ENCODE measurements around the gene TM7SF3.

Gene TM7SF3, protein sequence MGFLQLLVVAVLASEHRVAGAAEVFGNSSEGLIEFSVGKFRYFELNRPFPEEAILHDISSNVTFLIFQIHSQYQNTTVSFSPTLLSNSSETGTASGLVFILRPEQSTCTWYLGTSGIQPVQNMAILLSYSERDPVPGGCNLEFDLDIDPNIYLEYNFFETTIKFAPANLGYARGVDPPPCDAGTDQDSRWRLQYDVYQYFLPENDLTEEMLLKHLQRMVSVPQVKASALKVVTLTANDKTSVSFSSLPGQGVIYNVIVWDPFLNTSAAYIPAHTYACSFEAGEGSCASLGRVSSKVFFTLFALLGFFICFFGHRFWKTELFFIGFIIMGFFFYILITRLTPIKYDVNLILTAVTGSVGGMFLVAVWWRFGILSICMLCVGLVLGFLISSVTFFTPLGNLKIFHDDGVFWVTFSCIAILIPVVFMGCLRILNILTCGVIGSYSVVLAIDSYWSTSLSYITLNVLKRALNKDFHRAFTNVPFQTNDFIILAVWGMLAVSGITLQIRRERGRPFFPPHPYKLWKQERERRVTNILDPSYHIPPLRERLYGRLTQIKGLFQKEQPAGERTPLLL

DNA sequence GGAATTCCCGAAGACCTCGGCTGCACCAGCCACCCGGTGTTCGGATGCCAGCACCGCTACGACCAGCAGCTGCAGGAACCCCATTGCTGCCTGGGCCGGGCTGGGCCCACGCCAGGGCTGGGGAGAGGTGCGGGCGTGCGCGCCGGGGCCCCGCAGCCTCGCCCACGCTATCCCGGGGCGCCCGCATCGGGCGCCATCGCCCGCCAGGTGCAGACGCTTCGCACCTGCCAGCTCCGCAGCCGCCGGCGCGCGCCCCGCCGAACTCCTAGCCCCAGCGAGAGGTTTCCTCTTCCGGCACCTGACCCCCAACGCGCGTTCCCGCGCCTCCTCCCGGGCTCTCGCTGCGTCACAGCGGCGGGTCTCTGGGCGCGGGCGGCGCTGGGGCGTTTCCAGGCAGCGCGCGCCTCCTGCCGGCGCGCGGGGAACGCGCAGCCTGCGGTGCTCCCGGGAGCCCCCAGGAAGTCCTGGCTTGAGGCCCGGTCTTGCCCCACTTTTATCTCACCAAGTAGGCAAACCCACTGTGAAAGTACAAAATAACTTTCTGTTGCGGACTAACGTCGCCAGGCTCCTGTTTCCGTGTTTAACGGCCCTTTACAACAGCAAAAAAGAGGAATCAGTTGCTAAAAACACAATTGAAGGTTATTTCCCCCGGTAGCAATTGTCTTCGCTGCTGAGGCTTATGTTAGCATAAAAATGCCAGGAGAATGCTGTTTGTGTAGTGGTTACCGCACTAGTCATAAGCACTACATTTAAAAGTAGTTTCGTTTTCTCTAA, at the start of gene TM7SF3:
TSS of gene TM7SF3 (minus strand) at position 300 of the 774 bp plus-strand sequence. CDS start at position 84, 216 bp downstream.
- DNase-seq (ENCODE audit: low read depth): peak; percentile 39
- TF ChIP-seq, protein P1, sequence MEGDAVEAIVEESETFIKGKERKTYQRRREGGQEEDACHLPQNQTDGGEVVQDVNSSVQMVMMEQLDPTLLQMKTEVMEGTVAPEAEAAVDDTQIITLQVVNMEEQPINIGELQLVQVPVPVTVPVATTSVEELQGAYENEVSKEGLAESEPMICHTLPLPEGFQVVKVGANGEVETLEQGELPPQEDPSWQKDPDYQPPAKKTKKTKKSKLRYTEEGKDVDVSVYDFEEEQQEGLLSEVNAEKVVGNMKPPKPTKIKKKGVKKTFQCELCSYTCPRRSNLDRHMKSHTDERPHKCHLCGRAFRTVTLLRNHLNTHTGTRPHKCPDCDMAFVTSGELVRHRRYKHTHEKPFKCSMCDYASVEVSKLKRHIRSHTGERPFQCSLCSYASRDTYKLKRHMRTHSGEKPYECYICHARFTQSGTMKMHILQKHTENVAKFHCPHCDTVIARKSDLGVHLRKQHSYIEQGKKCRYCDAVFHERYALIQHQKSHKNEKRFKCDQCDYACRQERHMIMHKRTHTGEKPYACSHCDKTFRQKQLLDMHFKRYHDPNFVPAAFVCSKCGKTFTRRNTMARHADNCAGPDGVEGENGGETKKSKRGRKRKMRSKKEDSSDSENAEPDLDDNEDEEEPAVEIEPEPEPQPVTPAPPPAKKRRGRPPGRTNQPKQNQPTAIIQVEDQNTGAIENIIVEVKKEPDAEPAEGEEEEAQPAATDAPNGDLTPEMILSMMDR (IDR thresholded peaks at IDR 0.05; ENCODE audit: control insufficient read depth, insufficient read depth, low read depth, low read length, missing control alignments): peak; percentile 65

DNA sequence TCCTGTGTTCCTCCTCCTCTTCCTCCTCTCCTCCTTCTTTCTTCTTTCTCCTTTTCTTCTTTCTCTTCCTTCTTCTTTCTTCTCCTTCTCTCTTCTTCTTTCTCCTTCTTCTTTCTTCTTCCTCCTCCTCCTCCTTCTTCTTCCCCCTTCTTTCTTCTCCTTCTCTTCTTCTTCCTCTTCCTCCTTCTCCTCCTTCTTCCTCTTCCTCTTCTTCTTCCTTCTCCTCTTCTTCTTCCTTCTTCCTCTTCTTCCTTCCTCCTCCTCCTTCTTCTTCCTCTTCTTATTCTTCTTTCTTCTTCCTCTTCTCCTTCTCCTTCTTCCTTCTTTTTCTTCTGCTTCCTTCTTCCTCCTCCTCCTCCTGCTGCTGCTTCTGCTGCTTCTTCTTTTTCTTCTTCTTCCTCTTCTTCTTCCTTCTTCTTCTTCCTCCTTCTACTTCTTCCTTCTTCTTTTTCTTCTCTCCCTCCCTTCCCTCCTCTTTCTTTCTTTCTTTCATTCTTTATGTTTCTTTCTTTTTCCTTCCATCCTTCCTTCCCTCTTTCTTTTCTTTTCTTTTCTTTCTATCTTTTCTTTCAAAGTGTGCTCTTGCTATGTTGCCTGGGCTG, 49.2 kb upstream of the TM7SF3 start:
- no peak overlapping the region for H3K4me3 ChIP-seq (ENCODE audit: control insufficient read depth, low read depth, low read length)
- TF ChIP-seq, protein P1 (IDR thresholded peaks at IDR 0.05; ENCODE audit: control insufficient read depth, insufficient read depth, low read depth, low read length, missing control alignments): no peak
- DNase-seq (ENCODE audit: low read depth): no peak

More for the DNA sequence above, at the start of gene TM7SF3:
- peak within 1 kb of the TSS; percentile 84 for H3K4me3 ChIP-seq (ENCODE audit: control insufficient read depth, low read depth, low read length)

DNA sequence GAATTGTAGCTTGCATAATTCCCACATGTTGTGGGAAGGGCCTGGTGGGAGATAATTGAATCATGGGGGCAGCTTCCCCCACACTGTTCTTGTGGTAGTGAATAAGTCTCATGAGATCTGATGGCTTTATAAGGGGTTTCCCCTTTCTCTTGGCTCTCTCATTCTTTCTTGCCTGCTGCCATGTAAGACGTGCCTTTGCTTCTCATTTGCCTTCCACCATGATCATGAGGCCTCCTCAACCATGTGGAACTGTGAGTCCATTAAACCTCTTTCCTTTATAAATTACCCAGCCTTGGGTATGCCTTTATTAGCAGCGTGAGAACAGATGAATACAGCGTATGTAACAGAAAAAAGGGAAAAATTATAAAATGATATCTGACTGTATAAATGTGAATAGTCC, 47.1 kb upstream of the TM7SF3 start:
- TF ChIP-seq, protein P1 (IDR thresholded peaks at IDR 0.05; ENCODE audit: control insufficient read depth, insufficient read depth, low read depth, low read length, missing control alignments): no peak
- no peak for DNase-seq (ENCODE audit: low read depth)
- no peak overlapping the region for H3K4me3 ChIP-seq (ENCODE audit: control insufficient read depth, low read depth, low read length)

DNA sequence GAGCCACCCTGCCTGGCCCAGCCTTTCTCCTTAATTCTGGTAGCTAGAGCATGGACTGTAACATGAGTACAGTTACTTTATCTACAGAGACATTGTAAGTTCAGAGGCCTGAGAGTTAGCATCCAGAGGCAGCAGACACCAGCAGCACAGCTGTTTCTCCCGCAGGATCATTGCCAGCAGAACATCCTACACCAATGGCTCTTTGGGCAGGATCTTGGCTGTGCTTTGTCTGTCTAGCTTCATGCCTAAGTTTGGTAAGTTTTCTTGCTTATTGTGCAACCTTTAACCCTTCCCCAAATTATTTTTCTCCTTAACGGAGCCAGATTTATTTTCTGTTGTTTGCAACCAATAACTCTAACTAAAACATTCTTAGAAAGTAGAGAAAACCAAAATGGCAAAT, 46.6 kb upstream of the TM7SF3 start:
- TF ChIP-seq, protein P1 (IDR thresholded peaks at IDR 0.05; ENCODE audit: control insufficient read depth, insufficient read depth, low read depth, low read length, missing control alignments): no peak
- no peak for DNase-seq (ENCODE audit: low read depth)
- no peak overlapping the region for H3K4me3 ChIP-seq (ENCODE audit: control insufficient read depth, low read depth, low read length)

DNA sequence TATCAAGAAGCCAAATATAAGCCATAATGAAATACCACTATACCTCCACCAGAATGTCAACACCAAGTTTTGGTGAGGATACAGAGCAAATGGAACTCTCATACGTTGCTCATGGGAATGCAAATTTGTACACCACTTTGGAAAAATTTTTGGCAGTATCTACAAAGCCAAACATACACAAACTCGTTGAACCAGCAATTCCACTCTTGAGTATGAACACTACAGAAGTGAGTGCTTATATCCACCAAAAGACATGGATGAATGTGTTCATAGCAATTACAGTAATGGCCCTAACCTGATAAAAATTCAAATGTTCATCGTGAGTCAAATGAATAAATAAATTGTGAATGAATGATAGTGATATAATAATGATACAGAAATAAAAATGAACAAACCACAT, 43.4 kb upstream of the TM7SF3 start:
- TF ChIP-seq, protein P1 (IDR thresholded peaks at IDR 0.05; ENCODE audit: control insufficient read depth, insufficient read depth, low read depth, low read length, missing control alignments): no peak
- no peak for DNase-seq (ENCODE audit: low read depth)
- H3K4me3 ChIP-seq (ENCODE audit: control insufficient read depth, low read depth, low read length): no peak overlapping the region

DNA sequence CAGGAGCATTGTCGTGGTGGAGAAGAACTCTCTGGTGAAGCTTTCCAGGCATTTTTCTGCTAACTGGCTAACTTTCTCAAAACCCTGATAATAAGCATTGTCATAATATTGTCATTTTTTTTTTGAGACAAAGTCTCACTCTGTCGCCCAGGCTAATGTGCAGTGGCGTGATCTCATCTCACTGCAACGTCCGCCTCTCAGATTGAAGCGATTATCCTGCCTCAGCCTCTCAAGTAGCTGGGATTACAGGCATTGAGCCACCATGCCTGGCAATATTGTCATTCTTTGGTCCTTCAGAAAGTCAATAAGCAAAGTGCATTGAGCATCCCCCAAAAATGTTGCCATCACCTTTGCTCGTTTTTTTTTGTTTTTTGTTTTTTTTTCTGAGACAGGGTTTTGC, 41.8 kb upstream of the TM7SF3 start:
- no peak overlapping the region for H3K4me3 ChIP-seq (ENCODE audit: control insufficient read depth, low read depth, low read length)
- TF ChIP-seq, protein P1 (IDR thresholded peaks at IDR 0.05; ENCODE audit: control insufficient read depth, insufficient read depth, low read depth, low read length, missing control alignments): no peak
- DNase-seq (ENCODE audit: low read depth): no peak

All from AG09309 (cell line).